OCI-M2 (cell line): ENCODE results near the gene ATG5.

Source experiments
- DNase-seq: peaks from one replicate; lab custom pipeline; 2025; ENCODE audit not compliant: unreplicated experiment; lab: John Stamatoyannopoulos, UW

ATG5 gene

GRCh38 chr6:106226676-106227075, 98.9 kb downstream of the ATG5 start:
- no peak for DNase-seq

GRCh38 chr6:106225581-106225980, 100.0 kb downstream of the ATG5 start:
- no peak for DNase-seq

- no peak for DNase-seq
These were observed 102.1 kb downstream of the ATG5 start for GRCh38 chr6:106223300-106223930.

GRCh38 chr6:106220485-106220884, 105.1 kb downstream of the ATG5 start:
- no peak for DNase-seq

GRCh38 chr6:106216527-106216926, 109.0 kb downstream of the ATG5 start:
- DNase-seq: no peak

GRCh38 chr6:106215608-106216007, 110.0 kb downstream of the ATG5 start:
- no peak for DNase-seq

GRCh38 chr6:106214531-106214930, 111.0 kb downstream of the ATG5 start:
- no peak for DNase-seq

- DNase-seq: no peak
These were observed 111.8 kb downstream of the ATG5 start for GRCh38 chr6:106213660-106214289.

GRCh38 chr6:106212576-106212975, 113.0 kb downstream of the ATG5 start:
- no peak for DNase-seq

GRCh38 chr6:106206905-106207304, 118.7 kb downstream of the ATG5 start:
- no peak for DNase-seq

GRCh38 chr6:106204961-106205360, 120.6 kb downstream of the ATG5 start:
- no peak for DNase-seq

GRCh38 chr6:106199998-106200397, 125.6 kb downstream of the ATG5 start:
- DNase-seq: no peak

GRCh38 chr6:106199331-106199730, 126.2 kb downstream of the ATG5 start:
- DNase-seq: no peak

- DNase-seq: no peak
These were observed 128.1 kb downstream of the ATG5 start for GRCh38 chr6:106197441-106197840.

- DNase-seq: no peak
These were observed 130.3 kb downstream of the ATG5 start for GRCh38 chr6:106194949-106195921.

GRCh38 chr6:106192824-106193223, 132.7 kb downstream of the ATG5 start:
- no peak for DNase-seq

- no peak for DNase-seq
These were observed 137.3 kb downstream of the ATG5 start for GRCh38 chr6:106188104-106188794.

GRCh38 chr6:106187424-106187982, 138.1 kb downstream of the ATG5 start:
- no peak for DNase-seq

GRCh38 chr6:106186714-106187113, 138.8 kb downstream of the ATG5 start:
- DNase-seq: no peak

GRCh38 chr6:106186172-106186571, 139.4 kb downstream of the ATG5 start:
- no peak for DNase-seq

GRCh38 chr6:106185615-106186014, 139.9 kb downstream of the ATG5 start:
- no peak for DNase-seq
